Hematopoietic multipotent progenitor cell treated with erythropoietin and hydrocortisone succinate and interleukin-3 and kit ligand, for 4 days (in vitro differentiated cells): ENCODE results near the gene C6orf136.
A peak's percentile ranks its signal among the peaks of the same experiment; 100 is the strongest.

Source experiments
- DNase-seq: peaks from one replicate; pipeline ENCODE4 v3.0.0-alpha.2; 2015

Gene C6orf136, protein sequence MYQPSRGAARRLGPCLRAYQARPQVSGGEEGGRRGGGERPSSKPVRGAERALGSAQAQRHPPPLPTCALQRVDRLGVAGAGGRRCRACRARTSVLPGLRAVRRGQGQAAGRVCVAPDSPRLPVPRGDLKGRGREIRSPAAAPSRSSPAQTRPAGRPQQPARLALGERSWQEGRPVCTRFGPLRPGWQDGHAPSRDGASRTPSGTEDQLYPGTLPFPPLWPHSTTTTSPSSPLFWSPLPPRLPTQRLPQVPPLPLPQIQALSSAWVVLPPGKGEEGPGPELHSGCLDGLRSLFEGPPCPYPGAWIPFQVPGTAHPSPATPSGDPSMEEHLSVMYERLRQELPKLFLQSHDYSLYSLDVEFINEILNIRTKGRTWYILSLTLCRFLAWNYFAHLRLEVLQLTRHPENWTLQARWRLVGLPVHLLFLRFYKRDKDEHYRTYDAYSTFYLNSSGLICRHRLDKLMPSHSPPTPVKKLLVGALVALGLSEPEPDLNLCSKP

DNA sequence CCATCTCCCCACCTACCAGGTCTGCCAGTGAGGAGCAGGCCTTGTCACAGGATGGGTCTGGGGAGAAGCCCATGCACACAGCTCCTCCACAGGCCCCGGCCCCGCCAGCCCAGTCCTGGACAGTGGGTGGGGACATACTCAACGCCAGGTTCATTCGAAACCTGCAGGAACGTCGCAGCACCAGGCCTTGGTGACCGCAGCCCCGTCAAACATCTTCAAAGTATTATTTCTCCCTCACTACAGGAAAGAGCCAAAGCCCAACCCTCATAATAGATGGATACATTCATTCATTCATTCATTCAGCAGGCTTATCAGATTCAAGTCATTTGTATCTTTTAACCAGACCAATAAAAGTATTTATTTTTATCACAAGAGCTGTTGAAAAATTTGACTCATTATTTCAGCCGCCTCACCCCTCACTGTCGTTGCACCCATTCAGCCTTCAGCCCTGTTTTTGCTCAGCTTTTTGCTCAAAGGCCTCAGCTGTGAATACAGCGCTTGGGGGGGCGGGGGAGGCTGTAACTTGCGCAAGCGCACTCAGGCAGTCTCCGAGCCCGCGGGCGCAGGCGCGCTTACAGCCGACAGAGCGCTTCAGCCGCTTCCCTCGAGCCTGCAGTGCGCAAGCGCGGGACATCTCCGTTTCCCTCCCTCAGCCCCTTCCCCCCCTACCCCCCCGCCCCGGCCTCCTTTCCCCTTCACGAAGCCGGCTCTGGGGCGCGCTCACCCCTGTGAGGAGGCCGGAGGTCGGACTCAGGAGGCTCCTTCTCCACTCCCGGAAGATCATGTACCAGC is at the start of gene C6orf136:
C6orf136 (plus strand) TSS at position 684 of the 792 bp plus-strand sequence; CDS start at position 783, 99 bp downstream.
- peak; percentile 98 for DNase-seq

DNA sequence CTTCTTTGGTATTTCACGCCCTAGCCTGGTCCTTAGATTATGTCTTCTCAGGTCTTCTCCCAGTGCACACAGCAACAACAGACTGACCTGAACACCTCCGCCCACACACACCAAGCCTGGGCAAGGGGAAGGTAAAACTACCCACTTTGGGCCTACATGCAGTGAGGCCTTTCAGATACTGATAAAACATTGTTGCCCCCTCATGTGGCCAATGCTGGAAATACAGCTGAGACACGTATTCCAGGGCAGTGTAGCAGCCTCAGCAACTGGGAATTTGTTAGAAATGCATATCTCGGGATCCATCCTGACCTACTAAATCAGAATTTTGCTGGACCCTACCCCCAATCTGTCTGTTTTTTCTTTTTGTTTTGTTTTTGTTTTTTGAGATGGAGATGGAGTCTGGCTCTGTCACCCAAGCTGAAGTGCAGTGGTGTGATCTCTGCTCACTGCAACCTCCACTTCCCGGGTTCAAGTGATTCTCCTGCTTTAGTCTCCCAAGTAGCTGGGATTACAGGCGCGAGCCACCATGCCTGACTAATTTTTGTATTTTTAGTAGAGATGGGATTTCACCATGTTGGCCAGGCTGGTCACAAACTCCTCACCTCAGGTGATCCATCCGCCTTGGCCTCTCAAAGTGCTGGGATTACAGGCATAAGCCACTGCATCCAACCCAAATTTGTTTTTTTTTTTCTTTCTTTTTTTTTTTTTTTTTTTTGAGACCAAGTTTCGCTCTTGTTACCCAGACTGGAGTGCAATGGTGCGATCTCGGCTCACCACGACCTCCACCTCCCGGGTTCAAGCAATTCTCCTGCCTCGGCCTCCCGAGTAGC is 49.4 kb upstream of the C6orf136 start:
- peak; percentile 89 for DNase-seq

DNA sequence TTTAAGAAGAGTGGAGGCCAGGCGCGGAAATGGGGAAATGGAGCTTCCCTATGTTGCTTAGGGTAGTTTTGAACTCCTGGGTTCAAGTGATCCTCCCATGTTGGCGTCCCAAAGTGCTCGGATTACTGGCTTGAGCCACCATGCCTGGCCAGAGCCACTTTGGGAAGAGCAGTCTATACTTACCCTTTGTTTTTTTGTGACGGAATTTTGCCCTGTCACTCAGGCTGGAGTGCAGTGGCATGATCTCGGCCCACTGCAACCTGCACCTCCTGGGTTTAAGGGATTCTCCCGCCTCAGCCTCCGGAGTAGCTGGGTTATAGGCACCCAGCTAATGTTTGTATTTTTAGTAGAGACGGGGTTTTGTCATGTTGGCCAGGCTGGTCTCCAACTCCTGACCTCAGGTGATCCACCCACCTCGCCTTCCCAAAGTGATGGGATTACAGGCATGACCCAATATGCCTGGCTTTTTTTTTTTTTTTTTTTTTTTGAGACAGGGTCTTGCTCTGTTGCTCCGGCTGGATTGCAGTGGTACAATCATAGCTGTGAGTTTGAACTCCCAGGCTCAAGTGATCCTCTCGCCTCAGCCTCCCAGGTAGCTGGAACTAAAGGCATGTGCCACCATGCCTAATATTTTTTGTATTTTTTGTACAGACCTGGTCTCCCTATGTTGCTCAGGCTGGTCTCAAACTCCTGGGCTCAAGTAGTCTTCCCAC is 47.9 kb upstream of the C6orf136 start:
- no peak for DNase-seq

DNA sequence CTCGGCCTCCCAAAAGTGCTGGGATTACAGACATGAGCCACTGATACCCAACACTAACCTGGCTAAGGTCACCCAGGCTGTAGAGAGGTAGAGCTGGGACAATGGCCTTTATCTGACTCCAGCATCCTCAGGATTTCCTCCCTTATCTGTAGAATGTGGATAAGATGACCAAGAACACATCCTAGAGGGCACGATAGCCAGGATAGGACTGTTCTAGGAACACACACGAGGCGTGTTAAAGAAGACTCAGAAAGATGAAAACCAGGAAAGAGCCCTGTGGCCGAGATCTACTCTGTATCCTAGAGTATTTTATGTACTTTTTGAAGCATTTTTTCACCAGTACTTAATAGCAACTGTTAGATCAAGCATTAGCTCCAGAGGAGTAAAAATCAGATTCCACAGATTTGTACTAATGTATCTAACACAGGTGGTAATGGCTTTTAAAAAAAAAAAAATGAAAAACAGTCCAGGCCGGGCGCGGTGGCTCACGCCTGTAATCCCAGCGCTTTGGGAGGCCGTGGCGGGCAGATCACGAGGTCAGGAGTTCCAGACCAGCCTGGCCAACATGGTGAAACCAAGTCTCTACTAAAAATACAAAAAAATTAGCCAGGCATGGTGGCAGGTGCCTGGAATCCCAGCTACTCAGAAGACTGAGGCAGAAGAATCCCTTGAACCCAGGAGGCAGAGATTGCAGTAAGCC is 47.2 kb upstream of the C6orf136 start:
- no peak for DNase-seq

DNA sequence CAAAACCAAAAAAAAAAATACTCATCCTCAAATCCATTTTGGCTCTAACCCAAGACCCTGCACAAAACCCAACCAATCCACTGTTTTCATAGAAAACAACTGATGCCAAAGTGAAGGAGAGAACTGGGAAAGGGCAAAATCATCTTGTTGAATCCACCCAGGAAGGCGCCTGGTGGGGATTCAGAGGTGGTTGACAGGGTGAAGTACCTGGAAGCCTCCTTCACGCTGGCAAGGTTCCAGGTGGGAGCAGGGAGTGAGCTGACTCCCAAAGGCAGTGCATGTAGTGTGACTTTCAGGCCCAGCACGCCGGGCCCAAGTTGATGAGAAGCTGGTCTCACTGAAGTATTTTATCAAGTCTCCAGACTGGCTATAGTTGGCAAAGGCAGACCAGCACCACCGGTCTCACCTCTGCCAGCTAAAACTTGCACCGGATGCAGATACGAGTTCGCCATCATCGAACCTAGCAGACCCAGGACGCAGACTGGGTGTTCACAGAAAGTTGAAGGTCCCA is 46.4 kb upstream of the C6orf136 start:
- no peak for DNase-seq

DNA sequence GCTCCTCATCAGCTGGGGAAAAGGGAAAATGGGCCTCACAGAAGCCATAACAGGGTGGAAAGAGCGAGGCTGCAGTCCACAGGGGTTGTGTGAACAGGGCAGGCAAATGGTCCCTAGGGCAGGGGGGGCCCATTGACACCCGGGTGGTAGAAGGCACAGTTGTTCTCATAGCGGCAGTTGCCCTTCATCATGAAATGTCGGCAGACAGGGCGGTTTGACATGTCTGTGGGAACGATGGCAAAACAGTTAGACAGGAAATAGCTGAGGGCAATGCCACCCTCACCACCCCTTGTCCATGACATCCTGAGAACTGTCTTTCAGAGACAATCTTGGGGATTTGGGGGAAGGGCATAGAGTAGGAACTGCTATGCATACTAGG is 45.5 kb upstream of the C6orf136 start:
- DNase-seq = no peak

DNA sequence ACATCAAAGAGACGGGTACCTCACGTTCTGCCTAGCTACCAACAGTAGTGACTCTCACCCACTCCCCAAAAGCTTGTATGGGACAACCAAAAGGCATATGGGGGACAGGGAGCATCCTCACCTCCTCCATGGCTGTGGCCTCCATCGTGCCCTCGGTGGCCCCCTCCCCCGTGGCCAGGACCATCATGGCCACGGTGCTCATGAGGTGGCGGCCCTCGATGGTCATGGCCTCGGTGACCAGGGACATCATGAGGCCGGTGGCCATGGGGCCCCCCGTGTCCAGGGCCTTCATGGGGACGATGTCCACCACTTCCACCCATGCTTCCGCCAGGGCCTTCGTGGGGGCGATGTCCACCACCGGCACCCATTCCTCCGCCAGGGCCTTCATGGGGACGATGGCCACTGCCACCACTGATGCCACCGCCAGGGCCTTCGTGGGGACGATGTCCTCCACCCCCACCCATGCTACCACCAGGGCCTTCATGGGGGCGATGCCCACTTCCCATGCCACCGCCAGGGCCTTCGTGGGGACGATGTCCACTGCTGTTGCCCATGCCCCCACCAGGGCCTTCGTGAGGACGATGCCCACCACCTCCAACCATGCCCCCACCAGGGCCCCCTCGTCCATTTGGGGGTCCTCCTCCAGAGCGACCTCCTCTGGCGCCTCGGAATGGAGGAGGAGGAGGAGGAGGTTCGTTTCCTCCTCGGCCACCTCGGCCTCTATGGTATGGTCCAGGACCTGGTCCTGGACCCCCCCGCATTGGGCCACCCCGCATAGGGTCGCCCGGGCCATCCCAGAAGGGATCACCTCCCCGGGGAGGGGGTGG is 44.9 kb upstream of the C6orf136 start:
- no peak for DNase-seq

DNA sequence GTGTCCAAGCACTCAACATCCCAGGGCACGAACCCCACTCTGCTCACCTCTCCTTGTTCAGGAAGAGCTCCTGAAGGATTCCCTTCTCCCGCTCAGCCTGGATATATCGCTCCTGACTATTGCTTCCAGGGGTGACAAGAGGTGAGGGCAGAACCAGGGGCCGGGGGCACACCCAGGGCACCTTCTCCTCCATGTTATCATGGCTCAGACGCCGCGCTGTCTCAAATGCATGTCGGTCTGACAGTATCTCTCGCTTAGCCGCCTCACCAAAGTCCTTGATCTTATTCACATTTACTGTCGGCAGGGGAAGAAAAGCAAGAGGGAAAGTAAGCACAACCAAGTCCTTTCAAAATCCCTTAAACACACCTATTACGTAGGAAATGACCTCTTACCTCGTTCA is 43.0 kb upstream of the C6orf136 start:
- no peak for DNase-seq

DNA sequence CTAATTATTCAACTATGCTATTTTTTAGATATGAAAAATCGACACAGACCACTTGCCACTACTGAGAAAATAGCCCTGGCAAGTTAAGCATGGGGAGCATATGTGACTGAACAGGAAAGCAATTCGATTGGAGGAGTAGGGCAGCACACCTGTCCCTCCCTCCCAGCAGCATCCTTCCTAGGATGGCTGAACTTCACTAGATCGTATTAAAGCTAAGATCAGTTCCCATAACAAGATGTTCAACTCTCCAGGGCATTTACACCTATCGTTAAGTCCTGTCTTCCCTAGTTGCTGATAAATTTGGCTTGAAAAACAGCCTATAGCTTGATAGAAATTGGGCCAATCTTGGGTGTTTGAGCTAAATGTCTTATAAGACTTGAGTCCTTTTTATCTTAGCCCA is 36.9 kb upstream of the C6orf136 start:
- no peak for DNase-seq

DNA sequence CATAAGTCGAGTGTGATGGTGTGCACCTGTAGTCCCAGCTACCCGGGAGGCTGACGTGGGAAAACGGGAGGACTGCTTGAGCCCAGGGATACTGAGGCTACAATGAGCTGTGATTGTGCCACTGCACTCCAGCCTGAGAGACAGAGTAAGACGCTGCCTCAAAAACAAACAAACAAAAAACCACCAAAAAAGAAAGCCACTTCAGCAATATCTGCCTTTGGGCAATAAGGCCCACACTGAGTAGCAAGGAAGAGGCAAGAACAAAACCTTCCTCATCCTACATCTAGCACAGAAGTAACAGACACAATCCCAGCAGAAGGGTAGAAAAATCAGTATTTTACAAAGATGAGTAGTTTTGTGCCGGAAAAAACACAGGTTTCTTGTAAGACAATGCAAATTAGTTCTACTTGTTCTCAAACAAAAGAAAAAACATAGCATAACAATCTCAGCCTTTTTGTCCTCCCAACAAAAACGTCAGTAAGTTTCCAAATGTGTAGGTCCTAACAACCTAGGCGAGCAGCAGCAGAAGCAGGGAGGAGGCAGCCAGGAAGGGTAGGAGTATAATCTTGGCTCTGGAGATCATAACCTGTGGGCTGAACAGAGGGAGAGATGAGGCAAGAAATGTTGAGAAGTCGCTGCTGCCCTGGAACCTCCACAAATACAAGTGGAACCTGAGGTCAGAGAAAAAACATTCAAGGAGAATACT is 35.6 kb upstream of the C6orf136 start:
- no peak for DNase-seq

DNA sequence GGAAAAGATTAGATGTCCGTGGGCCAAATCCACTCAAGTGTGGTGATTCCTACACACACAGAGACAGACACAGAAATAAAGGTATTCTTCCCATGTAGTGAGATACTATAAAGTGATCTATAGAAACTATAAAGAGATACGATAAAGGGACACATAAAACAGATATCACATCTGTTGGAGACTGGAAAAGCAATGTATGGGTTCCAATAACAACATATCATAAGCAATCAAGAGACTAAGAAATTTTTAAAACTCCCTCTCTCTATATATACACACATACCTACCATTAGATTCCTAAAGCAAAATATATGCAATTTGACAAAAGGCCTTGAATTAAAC is 35.1 kb upstream of the C6orf136 start:
- DNase-seq = no peak

DNA sequence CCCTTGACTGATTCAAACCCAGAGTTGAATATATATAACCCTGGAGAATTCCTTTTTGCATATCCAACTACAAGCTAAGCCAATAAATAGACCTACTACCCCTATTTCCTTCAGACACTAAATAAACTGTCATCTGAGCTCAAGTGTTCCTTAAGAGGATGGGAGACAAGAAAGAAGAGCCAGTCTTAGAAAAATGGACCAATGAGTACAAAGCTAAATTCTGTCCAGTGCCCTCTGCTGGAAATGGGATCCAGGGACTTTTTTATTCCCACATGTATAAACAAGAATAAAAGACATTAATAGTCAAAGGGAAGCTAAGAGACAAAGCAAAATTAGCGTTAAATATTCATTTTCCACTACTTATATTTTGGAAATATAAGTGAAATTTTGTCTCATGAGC is 34.7 kb upstream of the C6orf136 start:
- no peak for DNase-seq

DNA sequence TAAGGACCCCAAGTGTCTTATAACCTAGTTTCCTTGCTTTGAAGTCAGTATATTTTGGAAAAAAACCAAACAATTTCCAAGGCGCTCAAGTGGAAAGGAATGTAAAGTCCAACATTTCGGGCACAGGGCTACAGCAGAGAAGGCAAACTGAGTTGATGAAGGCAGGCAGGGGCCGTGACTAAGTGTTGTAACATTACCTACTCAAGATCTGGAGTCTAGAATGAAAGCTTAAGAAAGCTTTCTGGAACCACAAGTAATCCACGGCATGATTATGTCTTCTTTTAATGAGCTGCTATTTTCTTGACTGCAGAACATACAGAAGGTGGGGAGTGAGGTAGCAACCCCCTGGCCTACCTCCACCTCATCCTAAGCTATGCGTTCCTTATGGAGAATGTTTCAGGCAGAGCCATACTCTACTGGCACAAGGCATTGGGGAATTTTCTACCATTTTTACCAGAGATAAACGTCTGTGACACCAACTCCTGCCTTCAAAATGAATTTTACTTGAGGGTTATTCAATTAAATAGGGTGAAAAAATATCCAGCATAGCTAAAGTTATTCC is 34.2 kb upstream of the C6orf136 start:
- DNase-seq = no peak

DNA sequence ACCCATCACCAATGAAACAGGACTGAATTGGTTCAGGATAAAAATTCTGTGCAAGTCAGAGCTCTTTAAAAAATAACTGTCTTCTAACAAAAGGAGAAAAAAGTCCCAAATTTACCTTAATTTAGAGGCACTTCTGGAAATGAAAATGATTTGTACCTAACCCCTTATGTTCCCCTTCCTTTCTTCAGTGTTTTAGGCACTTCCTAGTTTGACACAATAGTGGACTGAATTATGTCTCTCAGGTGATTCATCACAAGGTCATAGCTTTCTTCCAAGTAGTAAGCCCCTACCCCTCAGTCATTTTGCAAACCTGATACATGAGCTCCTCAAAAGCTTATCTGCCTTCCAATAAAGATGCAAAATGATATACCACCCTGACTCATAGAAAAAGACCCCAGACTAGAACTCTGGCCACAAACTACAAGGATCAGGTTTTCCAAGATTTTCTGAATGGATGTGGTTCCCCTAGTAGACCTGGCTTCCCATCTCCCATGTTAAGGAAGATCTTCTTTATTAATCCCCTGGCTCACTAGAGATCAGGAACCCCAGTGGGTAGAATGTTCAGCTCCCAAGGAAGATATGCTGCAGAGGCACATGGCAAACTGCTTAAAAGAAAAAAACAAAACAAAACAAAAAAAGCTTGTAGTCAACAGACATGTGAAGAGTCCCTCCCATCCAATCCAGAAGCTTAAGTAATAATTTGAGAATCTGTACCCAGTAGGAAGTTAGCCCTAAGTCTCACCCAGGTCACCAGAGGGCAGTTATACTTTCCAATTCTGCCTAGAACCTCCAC is 33.5 kb upstream of the C6orf136 start:
- DNase-seq = no peak

DNA sequence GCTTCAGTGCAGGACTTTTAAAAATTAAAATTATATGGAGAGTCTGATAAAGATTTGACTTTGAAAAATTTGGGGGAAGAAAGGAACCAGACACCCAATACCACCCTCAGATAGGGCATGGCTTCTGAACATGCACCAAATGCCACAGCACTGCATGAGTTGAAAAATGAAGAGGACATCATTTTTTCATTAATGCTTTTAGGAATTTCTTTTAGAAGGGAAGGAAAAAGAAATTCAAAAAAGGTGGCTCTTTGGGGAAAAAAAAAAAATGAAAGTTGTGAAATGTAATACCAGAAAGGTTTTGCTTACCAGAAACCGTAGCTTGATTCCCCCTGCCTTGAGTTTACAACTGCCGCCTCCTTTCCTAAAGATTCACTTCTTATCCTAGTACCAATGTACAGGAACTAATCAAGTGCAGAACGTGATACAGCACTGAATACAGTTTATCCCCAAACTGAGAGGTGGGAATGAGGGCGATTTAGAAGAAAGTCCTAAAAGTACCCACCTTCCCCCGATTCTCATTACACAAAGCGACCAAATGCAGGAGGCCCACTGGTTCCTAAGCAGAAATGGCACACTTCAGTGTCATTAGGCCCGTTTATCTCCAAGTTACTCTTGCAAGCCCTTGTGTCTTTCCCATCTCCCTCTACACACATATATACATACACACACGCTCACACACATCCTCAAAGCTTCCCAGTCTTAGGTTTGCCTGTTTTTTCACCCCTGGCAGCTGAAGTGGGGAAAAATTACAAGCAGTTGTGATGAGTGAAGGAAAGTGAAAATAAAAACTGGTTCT is 32.7 kb upstream of the C6orf136 start:
- no peak for DNase-seq

DNA sequence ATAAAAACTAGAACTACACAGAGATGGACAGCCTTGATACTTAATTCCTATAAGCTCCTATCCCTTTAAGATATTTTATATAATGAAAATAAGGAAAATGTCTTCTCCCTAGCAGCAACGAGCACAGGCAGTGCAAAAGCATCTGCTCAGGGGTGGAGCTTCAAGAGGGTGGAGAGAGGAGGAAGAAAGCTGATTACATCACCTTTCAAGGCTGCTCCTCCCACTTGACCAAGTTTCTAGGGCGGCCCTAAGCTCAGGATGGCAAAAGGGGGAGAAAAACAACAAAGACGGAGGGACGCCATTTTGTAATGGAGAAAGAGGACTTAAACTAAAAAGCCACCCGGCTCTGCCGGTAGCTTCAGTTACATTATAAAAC is 32.1 kb upstream of the C6orf136 start:
- peak; percentile 99 for DNase-seq

DNA sequence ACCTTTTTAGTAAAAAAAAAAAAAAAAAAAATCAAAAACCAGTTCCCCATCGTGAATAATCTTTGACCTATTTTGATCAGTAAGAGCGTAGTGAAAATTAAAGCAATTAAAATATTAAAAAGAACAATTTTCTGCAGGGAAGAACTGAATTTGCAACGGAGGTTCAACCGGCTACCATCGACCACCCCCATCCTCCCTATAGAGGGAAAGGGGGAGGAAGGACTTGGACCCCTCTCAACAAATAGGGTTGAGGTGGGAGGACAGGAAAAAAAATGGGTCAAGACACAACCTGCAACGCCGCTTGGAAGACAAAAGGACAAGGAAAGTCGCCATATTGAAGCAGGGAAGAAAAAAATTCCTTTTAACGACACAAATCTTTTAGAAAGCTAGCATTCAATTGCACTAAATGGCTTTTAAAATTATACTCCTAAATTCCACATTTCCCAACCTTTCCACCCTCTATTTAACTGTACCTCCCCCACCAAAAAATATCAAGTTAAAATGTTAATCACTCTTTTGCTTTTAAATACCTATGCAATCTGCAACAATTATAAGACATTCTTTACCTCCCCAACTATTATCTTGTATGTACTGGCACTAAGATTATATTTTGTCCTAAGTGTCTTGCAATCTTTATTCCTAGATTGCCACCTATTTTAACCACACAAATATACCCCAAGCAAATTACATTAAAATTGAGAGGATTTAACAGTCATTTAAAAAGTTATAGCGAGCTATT is 31.5 kb upstream of the C6orf136 start:
- DNase-seq = peak; percentile 95
